Prostate gland (tissue), 2 donors: ENCODE results near the gene FRMD4A. TPM values are rescaled to one million over a fixed set of nuclear protein-coding genes. Genes with fewer than 3 reads are reported as not detected.

Experiments used
- DNase-seq: peaks from one replicate; pipeline ENCODE4 v3.0.0-alpha.2; 2019; ENCODE audit warnings: low spot score
- H3K27ac ChIP-seq, 2 donors: fragments of 200-600 bp; sonication (generic); 2 replicates each; pipeline ENCODE4 v1.5.1; 2017 to 2019
- H3K27me3 ChIP-seq: fragments of 200-600 bp; sonication (generic); replicated peaks from 2 replicates; pipeline ENCODE4 v1.5.1; 2019; ENCODE audit not compliant: insufficient read depth
- H3K36me3 ChIP-seq, 2 donors: fragments of 200-600 bp; sonication (generic); 1 replicate in 1 of 2; 2 replicates in 1 of 2; pipeline versions ENCODE4 v1.5.1 to v1.8.1; 2017 to 2019
- H3K4me1 ChIP-seq: fragments of 200-600 bp; sonication (generic); replicated peaks from 2 replicates; pipeline ENCODE4 v1.5.1; 2019
- H3K4me3 ChIP-seq, 2 donors: fragments of 200-600 bp; sonication (generic); 2 replicates each; pipeline ENCODE4 v1.5.1; 2017 to 2019
- H3K9me3 ChIP-seq: fragments of 200-600 bp; sonication (generic); 2 replicates; pipeline ENCODE4 v1.5.1; 2017
- POLR2A ChIP-seq: fragments of 450-650 bp; IDR thresholded peaks from one replicate; pipeline ENCODE4 v1.6.1; 2016; ENCODE audit warnings: antibody characterized with exemption, mild to moderate bottlenecking
- POLR2AphosphoS5 ChIP-seq: sonication (generic); formaldehyde crosslinking; IDR thresholded peaks from one replicate; pipeline ENCODE4 v1.6.1; 2017; ENCODE audit warnings: antibody characterized with exemption
- WGBS: methylation state at CpG from one replicate; pipeline ENCODE4 v1.1.5; 2018; 5-methylcytosine and 5-hydroxymethylcytosine counted together
- intact Hi-C: fragments of 100-400 bp; cut with DNase I; formaldehyde crosslinking; loops from one replicate; pipeline ENCODE4 v1.14.2; 2022
- total RNA-seq, 2 donors: library from RNA; depleted of rRNA; stranded (reverse); fragments of >200 nt; gene quantifications; one replicate each; pipeline ENCODE4 v1.1.0, GENCODE V29; 2016
- TF ChIP-seq, protein P1 (sequence below), 4 experiments: fragments of 200-600 bp in 2 of 4; fragments of 450-650 bp in 2 of 4; sonication (generic) in 2 of 4; IDR thresholded peaks; 1 replicate in 3 of 4; 2 replicates in 1 of 4; pipeline ENCODE4 v1.5.1; 2016 to 2019; ENCODE audit warnings: antibody characterized with exemption in 4 of 4, mild to moderate bottlenecking in 2 of 4, moderate library complexity in 2 of 4

Gene FRMD4A
- total RNA-seq, 2 donors from 2014 or later: 38.0 to 53.2 TPM

DNA sequence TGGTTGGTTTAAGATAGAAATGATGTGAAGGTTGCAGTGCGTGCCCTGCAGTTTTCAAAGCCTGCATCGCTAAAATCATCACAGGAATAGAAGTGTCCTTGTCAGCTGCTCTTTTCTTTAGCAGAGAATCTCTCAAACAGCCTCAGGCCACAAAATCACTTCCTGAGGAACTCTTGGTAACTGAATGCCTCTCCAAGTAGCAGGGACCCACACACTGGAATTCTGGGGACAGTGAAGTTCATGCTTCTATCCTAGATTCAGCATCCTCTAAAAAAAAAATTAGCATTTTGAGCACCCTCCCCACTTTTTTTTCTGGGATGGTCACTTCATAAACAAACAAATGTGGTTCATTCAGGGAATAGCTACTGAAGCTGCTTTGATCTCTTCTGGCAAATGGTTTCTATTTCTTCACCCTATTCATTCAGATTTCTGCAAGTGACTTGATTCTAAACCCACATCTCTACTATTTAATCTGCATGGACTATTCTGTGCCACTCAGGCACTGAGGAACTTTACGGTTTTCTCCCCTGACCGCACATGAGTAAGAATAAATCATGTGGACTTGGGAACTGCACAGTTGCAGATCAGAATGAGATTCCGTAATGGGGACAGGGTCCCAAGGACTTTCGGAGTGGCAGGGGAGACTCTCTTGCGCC lies 306.9 kb downstream of the FRMD4A start:
- no peak overlapping the region for H3K27ac ChIP-seq
- H3K4me3 ChIP-seq: no peak overlapping the region
- TF ChIP-seq POLR2AphosphoS5 (no peak), POLR2A (no peak)
- TF ChIP-seq, protein P1, sequence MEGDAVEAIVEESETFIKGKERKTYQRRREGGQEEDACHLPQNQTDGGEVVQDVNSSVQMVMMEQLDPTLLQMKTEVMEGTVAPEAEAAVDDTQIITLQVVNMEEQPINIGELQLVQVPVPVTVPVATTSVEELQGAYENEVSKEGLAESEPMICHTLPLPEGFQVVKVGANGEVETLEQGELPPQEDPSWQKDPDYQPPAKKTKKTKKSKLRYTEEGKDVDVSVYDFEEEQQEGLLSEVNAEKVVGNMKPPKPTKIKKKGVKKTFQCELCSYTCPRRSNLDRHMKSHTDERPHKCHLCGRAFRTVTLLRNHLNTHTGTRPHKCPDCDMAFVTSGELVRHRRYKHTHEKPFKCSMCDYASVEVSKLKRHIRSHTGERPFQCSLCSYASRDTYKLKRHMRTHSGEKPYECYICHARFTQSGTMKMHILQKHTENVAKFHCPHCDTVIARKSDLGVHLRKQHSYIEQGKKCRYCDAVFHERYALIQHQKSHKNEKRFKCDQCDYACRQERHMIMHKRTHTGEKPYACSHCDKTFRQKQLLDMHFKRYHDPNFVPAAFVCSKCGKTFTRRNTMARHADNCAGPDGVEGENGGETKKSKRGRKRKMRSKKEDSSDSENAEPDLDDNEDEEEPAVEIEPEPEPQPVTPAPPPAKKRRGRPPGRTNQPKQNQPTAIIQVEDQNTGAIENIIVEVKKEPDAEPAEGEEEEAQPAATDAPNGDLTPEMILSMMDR (IDR thresholded peaks at IDR 0.05): no peak
- 72% methylated on average over 7 of the region's 7 CpGs for WGBS
- no peaks in the 10 kb centered on the region for H3K4me1 ChIP-seq
- no peak for DNase-seq
- no peaks in the 10 kb centered on the region for H3K36me3 ChIP-seq
- intact Hi-C loops: no loop called here
- H3K9me3 ChIP-seq: no peaks in the 10 kb centered on the region
- H3K27me3 ChIP-seq: no peaks in the 10 kb centered on the region

DNA sequence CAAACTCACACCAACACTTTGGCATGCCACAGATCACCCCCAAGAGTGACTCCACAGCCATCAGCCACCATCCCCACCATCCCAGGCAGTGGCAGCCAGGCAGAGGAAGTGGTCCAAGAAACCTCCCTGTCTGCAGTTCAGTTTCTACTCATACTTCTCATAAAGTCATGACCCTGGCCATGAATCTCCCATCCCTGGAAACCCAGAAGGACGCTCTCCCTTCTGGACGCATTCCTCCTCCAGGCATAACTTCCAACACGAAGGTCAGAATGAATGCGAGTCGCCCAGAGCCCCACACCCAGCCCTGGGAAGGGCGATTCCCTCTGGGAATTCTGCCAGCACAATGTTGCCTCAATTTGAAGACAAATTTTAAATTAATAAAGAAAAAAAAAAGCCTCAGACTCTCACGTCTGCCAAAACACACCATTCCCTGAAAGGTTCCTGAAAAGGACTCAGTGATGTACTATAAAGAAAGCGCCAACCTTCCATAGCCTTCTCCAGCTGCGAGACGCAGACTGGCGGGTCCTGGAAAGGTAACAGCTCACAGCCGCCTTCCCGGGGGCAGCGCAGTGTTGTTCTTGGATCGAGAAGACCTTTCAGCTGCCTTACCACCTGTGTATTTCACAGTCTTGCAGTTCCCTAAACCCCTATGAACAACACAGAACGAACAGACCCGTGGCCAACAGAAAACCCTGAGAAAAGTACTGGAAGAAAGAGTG lies 307.6 kb downstream of the FRMD4A start:
- Histone ChIP-seq H3K27me3 (no peaks in the 10 kb centered on the region), H3K36me3 (no peaks in the 10 kb centered on the region), H3K27ac (peak overlapping the region in 1 of 2 donors; percentile 21), H3K4me1 (no peaks in the 10 kb centered on the region), H3K4me3 (no peak overlapping the region), H3K9me3 (no peaks in the 10 kb centered on the region)
- 44% methylated on average over 17 of the region's 17 CpGs for WGBS
- intact Hi-C loops: no loop called here
- TF ChIP-seq, protein P1 (IDR thresholded peaks at IDR 0.05): no peak
- TF ChIP-seq POLR2AphosphoS5 (no peak), POLR2A (no peak)
- no peak for DNase-seq

DNA sequence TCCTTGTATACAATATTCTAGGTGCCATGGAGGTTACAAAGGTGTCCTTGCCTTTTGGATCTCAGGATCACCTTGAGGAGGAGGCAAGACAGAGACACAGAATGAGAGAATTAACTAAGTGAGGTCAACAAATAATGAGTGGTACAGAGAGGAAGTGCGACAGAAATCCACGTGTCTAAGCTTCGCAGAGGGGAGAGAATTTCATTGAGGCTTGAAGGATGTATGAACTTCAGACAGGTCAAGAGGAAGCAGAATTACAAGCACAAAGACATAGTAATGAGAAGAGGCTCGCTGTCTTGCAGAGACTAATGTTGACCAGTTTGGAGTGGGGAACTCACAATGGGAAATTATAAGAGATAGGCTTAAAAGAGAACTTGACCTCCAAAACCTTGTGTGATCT lies 308.7 kb downstream of the FRMD4A start:
- WGBS: 85% methylated on average over 4 of the region's 4 CpGs
- intact Hi-C loops: no loop called here
- TF ChIP-seq, protein P1 (IDR thresholded peaks at IDR 0.05): no peak
- TF ChIP-seq POLR2AphosphoS5: no peak
- TF ChIP-seq POLR2A: no peak
- no peaks in the 10 kb centered on the region for H3K4me1 ChIP-seq
- no peaks in the 10 kb centered on the region for H3K9me3 ChIP-seq
- H3K4me3 ChIP-seq: no peak overlapping the region
- DNase-seq: no peak
- no peak overlapping the region for H3K27ac ChIP-seq
- H3K27me3 ChIP-seq: no peaks in the 10 kb centered on the region
- no peaks in the 10 kb centered on the region for H3K36me3 ChIP-seq

DNA sequence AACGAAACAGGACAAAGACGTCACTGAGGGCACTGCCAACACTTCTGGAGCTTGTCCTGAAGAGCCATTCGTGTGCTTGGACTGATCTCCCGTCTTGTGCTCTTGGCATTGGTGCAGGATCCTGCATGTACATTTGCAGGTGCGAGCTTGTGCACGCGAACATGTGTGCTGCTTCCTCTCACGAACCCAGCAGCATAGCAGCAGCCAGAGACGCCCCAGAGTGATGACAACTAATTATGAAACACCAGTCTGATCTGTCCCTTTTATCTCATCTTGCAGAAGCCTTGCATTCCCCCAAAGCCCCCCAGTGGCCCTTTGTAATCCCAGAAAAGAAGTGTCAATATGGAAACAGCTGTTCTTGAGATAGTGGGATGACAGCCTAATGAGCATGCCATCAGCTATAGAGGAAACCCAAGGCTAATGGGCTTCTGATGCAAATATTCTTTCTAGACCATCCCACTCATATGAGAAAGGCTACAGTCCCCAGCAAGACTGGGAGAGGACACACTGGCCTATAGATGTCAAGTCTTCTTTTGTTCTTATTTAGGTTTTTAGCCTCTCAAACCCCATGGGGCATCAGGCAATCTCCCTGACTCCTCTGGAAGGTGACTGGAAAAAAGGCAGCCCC lies 310.6 kb downstream of the FRMD4A start:
- intact Hi-C loops: no loop called here
- H3K9me3 ChIP-seq: no peaks in the 10 kb centered on the region
- H3K27ac ChIP-seq: no peak overlapping the region
- no peaks in the 10 kb centered on the region for H3K36me3 ChIP-seq
- TF ChIP-seq POLR2A (no peak), POLR2AphosphoS5 (no peak)
- TF ChIP-seq, protein P1 (IDR thresholded peaks at IDR 0.05): no peak
- no peak for DNase-seq
- no peaks in the 10 kb centered on the region for H3K4me1 ChIP-seq
- H3K4me3 ChIP-seq: no peak overlapping the region
- H3K27me3 ChIP-seq: no peaks in the 10 kb centered on the region
- WGBS: 86% methylated on average over 9 of the region's 9 CpGs
